Fibroblast of lung (primary cell): ENCODE results near the gene GCLC. TPM values are rescaled to one million over a fixed set of nuclear protein-coding genes. Genes with fewer than 3 reads are reported as not detected.

Experiments
- DNase-seq, 2 donors: peaks; one replicate each; pipeline versions ENCODE4 v3.0.0 to v3.0.0-alpha.2; 2010; ENCODE audit warnings: low read depth in 2 of 2
- H2AFZ ChIP-seq: 2 replicates; pipeline ENCODE4 v1.5.1; 2012; ENCODE audit warnings: low read length, control low read depth, inconsistent platforms
- H3K27ac ChIP-seq: 2 replicates; pipeline ENCODE4 v1.5.1; 2011; ENCODE audit warnings: low read length, control low read depth; ENCODE audit not compliant: insufficient read depth
- H3K27me3 ChIP-seq: 2 replicates; pipeline ENCODE4 v1.5.1; 2011; ENCODE audit warnings: mild to moderate bottlenecking, low read length; ENCODE audit not compliant: control insufficient read depth, insufficient read depth
- H3K36me3 ChIP-seq: 2 replicates; pipeline ENCODE4 v1.5.1; 2011; ENCODE audit warnings: low read length; ENCODE audit not compliant: control insufficient read depth, insufficient read depth
- H3K4me1 ChIP-seq: 2 replicates; pipeline ENCODE4 v1.5.1; 2011; ENCODE audit warnings: low read length; ENCODE audit not compliant: control insufficient read depth, insufficient read depth; ENCODE audit errors: extremely low read depth
- H3K4me2 ChIP-seq: 2 replicates; pipeline ENCODE4 v1.5.1; 2011; ENCODE audit warnings: low read length, control low read depth; ENCODE audit not compliant: insufficient read depth; ENCODE audit errors: extremely low read depth
- H3K4me3 ChIP-seq, 4 experiments: fragments of 200-600 bp in 1 of 4; sonication (generic) in 1 of 4; replicated peaks in 1 of 4; 2 replicates each; pipeline ENCODE4 v1.5.1; 2011 to 2016; ENCODE audit warnings: low read length in 4 of 4, low read depth in 3 of 4, mild to moderate bottlenecking in 3 of 4, control low read depth in 2 of 4, inconsistent platforms in 1 of 4, mixed read lengths in 1 of 4; ENCODE audit not compliant: insufficient read depth in 1 of 4; ENCODE audit errors: control extremely low read depth in 1 of 4
- H3K79me2 ChIP-seq: 2 replicates; pipeline ENCODE4 v1.5.1; 2012; ENCODE audit warnings: mild to moderate bottlenecking, low read length, inconsistent platforms; ENCODE audit not compliant: control insufficient read depth, insufficient read depth
- H3K9ac ChIP-seq: 2 replicates; pipeline ENCODE4 v1.5.1; 2011; ENCODE audit warnings: mild to moderate bottlenecking, low read length, control low read depth; ENCODE audit not compliant: insufficient read depth
- H3K9me3 ChIP-seq: 2 replicates; pipeline ENCODE4 v1.5.1; 2012; ENCODE audit warnings: low read depth, low read length; ENCODE audit not compliant: control insufficient read depth, insufficient read depth
- H4K20me1 ChIP-seq: 2 replicates; pipeline ENCODE4 v1.5.1; 2011; ENCODE audit warnings: low read length; ENCODE audit not compliant: control insufficient read depth, insufficient read depth; ENCODE audit errors: extremely low read depth
- EZH2 ChIP-seq: IDR thresholded peaks from 2 replicates; pipeline ENCODE4 v1.5.1; 2012; ENCODE audit warnings: low read length, control low read depth, mild to moderate bottlenecking; ENCODE audit errors: missing control alignments
- polyA plus RNA-seq, 2 donors: library from polyadenylated mRNA; depleted of rRNA in 1 of 2; stranded (reverse) in 1 of 2; unstranded in 1 of 2; fragments of >200 nt; gene quantifications; 2 replicates each; pipeline ENCODE4 v1.2.1, GENCODE V29; 2011 to 2012; ENCODE audit warnings: missing spikeins in 1 of 2
- total RNA-seq: library from RNA; depleted of rRNA; stranded (reverse); fragments of >200 nt; gene quantifications from 2 replicates; pipeline ENCODE4 v1.2.1, GENCODE V29; 2014
- TF ChIP-seq, protein P1 (sequence below), 2 donors: IDR thresholded peaks in 1 of 2; conservative IDR thresholded peaks in 1 of 2; 1 replicate in 1 of 2; 2 replicates in 1 of 2; pipeline ENCODE4 v1.5.1; 2011 to 2012; ENCODE audit warnings: low read length in 2 of 2, control low read depth in 1 of 2, inconsistent platforms in 1 of 2, low read depth in 1 of 2, mild to moderate bottlenecking in 1 of 2

GCLC gene
- total and polyA plus RNA-seq, 2 donors (not counting 1 experiment from before 2014, with no cell fraction given) = 16.0 to 31.4 TPM

DNA sequence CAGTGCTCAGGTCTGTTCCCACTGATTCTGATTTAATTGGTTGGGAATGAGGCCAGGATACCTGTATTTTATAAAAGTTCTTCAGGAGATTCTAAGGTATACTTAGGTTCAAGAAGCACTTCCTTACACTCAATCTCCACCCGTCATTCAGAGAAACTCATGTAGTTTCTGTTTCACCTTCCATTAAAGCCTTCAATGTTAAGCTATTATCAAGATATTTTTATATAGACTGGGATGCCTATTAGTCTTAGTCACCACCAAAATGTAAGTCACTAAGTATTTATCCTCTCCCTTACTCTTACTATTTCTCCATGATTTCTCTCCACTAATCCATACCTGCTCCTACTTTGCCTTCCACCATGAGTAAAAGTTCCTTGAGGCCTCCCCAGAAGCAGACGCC, 38.1 kb upstream of the GCLC start:
- Histone ChIP-seq H3K36me3 (no peaks in the 10 kb centered on the region), H3K27ac (no peak overlapping the region), H3K4me2 (no peak overlapping the region), H4K20me1 (no peaks in the 10 kb centered on the region), H3K9me3 (no peaks in the 10 kb centered on the region), H3K4me1 (peaks cover 4% of the 10 kb centered on the region), H3K9ac (no peak overlapping the region), H3K4me3 (no peak overlapping the region), H3K27me3 (no peaks in the 10 kb centered on the region), H3K79me2 (no peaks in the 10 kb centered on the region), H2AFZ (no peak overlapping the region)
- peak in 1 of 2 donors; percentile 41 for DNase-seq
- no peak for TF ChIP-seq EZH2
- TF ChIP-seq, protein P1, sequence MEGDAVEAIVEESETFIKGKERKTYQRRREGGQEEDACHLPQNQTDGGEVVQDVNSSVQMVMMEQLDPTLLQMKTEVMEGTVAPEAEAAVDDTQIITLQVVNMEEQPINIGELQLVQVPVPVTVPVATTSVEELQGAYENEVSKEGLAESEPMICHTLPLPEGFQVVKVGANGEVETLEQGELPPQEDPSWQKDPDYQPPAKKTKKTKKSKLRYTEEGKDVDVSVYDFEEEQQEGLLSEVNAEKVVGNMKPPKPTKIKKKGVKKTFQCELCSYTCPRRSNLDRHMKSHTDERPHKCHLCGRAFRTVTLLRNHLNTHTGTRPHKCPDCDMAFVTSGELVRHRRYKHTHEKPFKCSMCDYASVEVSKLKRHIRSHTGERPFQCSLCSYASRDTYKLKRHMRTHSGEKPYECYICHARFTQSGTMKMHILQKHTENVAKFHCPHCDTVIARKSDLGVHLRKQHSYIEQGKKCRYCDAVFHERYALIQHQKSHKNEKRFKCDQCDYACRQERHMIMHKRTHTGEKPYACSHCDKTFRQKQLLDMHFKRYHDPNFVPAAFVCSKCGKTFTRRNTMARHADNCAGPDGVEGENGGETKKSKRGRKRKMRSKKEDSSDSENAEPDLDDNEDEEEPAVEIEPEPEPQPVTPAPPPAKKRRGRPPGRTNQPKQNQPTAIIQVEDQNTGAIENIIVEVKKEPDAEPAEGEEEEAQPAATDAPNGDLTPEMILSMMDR (conservative IDR thresholded peaks at IDR 0.05 in 1 of 2, IDR thresholded peaks at IDR 0.05 in 1 of 2; ENCODE audit: low read depth in 1 of 2, low read length in 2 of 2) = no peak

DNA sequence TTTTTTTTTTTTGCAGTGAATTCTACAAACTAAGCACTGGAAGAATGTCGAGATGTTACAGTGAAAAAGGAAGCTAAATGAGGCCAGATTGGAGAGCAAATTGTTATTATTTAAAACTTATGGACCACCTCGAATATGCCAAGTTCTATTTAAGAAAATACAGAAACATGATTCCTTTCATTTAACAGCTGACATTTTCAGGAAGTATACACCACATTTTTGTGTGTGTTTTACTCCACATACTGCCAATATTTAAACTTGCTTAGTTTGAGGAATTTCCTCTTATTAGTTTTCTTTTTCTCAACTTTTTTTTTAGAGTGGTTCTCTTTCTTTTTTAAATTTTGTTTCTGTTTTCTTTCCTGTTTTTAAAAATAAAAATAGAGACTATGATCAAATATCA, 37.0 kb upstream of the GCLC start:
- H3K4me3 ChIP-seq = no peak overlapping the region
- DNase-seq = peak in 1 of 2 donors; percentile 20

DNA sequence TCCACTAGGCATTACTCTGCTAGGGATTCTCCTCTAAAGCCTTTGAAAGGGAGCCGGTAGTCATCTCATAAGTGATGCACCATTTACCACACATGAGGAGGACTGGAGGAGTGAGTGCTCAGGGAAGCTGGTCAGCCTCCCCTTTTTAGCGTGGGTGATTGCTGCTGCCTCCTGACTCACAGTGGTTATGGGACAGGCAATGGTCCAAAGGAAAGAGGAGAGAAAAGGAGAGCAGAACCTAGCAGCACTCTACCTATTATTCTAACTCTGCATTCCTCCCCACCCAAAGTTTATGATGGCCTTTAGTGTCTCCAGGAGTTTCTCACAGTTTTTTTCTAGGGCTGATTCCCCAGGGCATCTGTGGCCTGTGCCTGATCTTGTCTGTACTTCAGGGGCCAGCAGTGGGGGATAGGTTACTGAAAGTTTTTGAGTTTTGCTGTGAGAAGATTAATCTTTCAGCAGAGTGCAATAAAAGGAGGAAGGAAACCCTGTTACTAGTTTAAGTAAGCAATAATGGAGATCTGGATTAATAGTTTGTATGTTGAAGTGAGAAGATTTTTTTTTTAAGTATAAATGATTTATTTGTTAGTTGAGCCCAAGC, 36.4 kb upstream of the GCLC start:
- H3K36me3 ChIP-seq = no peaks in the 10 kb centered on the region
- H3K27ac ChIP-seq = peak overlapping the region; percentile 11
- no peak overlapping the region for H3K9ac ChIP-seq
- H3K9me3 ChIP-seq = no peaks in the 10 kb centered on the region
- H3K4me1 ChIP-seq = peaks cover 4% of the 10 kb centered on the region
- peak; percentile 38 to 92 for DNase-seq
- no peaks in the 10 kb centered on the region for H3K79me2 ChIP-seq
- TF ChIP-seq, protein P1 (conservative IDR thresholded peaks at IDR 0.05 in 1 of 2, IDR thresholded peaks at IDR 0.05 in 1 of 2; ENCODE audit: low read depth in 1 of 2, low read length in 2 of 2) = no peak
- TF ChIP-seq EZH2 = no peak
- no peaks in the 10 kb centered on the region for H3K27me3 ChIP-seq
- H3K4me3 ChIP-seq = no peak overlapping the region
- peak overlapping the region; percentile 14 for H2AFZ ChIP-seq
- H4K20me1 ChIP-seq = no peaks in the 10 kb centered on the region
- peak overlapping the region; percentile 15 for H3K4me2 ChIP-seq

More for the DNA sequence above, 37.0 kb upstream of the GCLC start:
- TF ChIP-seq, protein P1 (conservative IDR thresholded peaks at IDR 0.05 in 1 of 2, IDR thresholded peaks at IDR 0.05 in 1 of 2; ENCODE audit: low read depth in 1 of 2, low read length in 2 of 2) = no peak
- no peak for TF ChIP-seq EZH2
- Histone ChIP-seq H3K36me3 (no peaks in the 10 kb centered on the region), H2AFZ (no peak overlapping the region), H4K20me1 (no peaks in the 10 kb centered on the region), H3K27ac (no peak overlapping the region), H3K9me3 (no peaks in the 10 kb centered on the region), H3K79me2 (no peaks in the 10 kb centered on the region), H3K4me1 (peaks cover 4% of the 10 kb centered on the region), H3K27me3 (no peaks in the 10 kb centered on the region), H3K4me2 (no peak overlapping the region), H3K9ac (no peak overlapping the region)
